SK-N-SH (cell line): ENCODE results near the gene CLIC1. TPM values are rescaled to one million over a fixed set of nuclear protein-coding genes. Genes with fewer than 3 reads are reported as not detected.

Source experiments
- CTCF ChIA-PET: fragments of 300-600, 350-600 bp; formaldehyde crosslinking; extraction: SDS; loops from one replicate; lab custom pipeline; 2021; lab: Yijun Ruan, JAX
- POLR2A ChIA-PET: fragments of 350-600 bp; sonication (Branson Sonifier 250); formaldehyde crosslinking; extraction: SDS; loops from one replicate; lab custom pipeline; 2020; ENCODE audit warnings: antibody characterized with exemption, inconsistent platforms; lab: Yijun Ruan, JAX
- DNase-seq: peaks from one replicate; pipeline ENCODE4 v3.0.0; 2012
- H2AFZ ChIP-seq: fragments of 200-600 bp; sonication (generic); 2 replicates; pipeline ENCODE4 v1.8.1; 2016; ENCODE audit warnings: antibody characterized with exemption, mild to moderate bottlenecking, low read depth
- H3F3A ChIP-seq: fragments of 200-600 bp; sonication (generic); replicated peaks from 2 replicates; pipeline ENCODE3; 2016; ENCODE audit warnings: antibody characterized with exemption, mild to moderate bottlenecking; ENCODE audit not compliant: insufficient read depth
- H3K27ac ChIP-seq, 2 experiments: fragments of 200-500 bp in 1 of 2; fragments of 200-600 bp in 1 of 2; sonication (Bioruptor generic) in 1 of 2; sonication (generic), shearing (Covaris generic) in 1 of 2; 2 replicates each; pipeline versions ENCODE4 v1.5.1 to v1.6.1; 2014 to 2016; ENCODE audit warnings: low read depth in 2 of 2, inconsistent platforms in 1 of 2, low read length in 1 of 2, mild to moderate bottlenecking in 1 of 2, mixed read lengths in 1 of 2
- H3K27me3 ChIP-seq: fragments of 200-600 bp; sonication (generic), shearing (Covaris generic); 2 replicates; pipeline ENCODE4 v1.6.1; 2016; ENCODE audit warnings: mixed run types; ENCODE audit not compliant: insufficient read depth
- H3K36me3 ChIP-seq, 2 experiments: fragments of 200-500 bp in 1 of 2; fragments of 200-600 bp in 1 of 2; sonication (Bioruptor generic) in 1 of 2; sonication (generic) in 1 of 2; replicated peaks in 1 of 2; 2 replicates each; pipeline versions ENCODE3 to v1.5.1; 2014 to 2016; ENCODE audit warnings: low read length in 1 of 2, mild to moderate bottlenecking in 1 of 2; ENCODE audit not compliant: insufficient read depth in 2 of 2, control insufficient read depth in 1 of 2
- H3K4me1 ChIP-seq, 2 experiments: fragments of 200-500 bp in 1 of 2; fragments of 200-600 bp in 1 of 2; sonication (Bioruptor generic) in 1 of 2; sonication (generic), shearing (Covaris generic) in 1 of 2; 2 replicates each; pipeline versions ENCODE4 v1.5.1 to v1.6.1; 2014 to 2016; ENCODE audit warnings: low read depth in 1 of 2, low read length in 1 of 2, mixed run types in 1 of 2; ENCODE audit not compliant: insufficient read depth in 2 of 2, control insufficient read depth in 1 of 2
- H3K4me2 ChIP-seq: fragments of 200-600 bp; sonication (generic), shearing (Covaris generic); 2 replicates; pipeline ENCODE4 v1.6.1; 2017; ENCODE audit warnings: mixed run types
- H3K4me3 ChIP-seq, 2 experiments: fragments of 200-500 bp in 1 of 2; fragments of 200-600 bp in 1 of 2; sonication (Bioruptor generic) in 1 of 2; sonication (generic), shearing (Covaris generic) in 1 of 2; 2 replicates each; pipeline versions ENCODE4 v1.5.1 to v1.8.1; 2014 to 2016; ENCODE audit warnings: low read depth in 2 of 2, inconsistent platforms in 1 of 2, low read length in 1 of 2, mild to moderate bottlenecking in 1 of 2, mixed read lengths in 1 of 2, moderate library complexity in 1 of 2
- H3K79me2 ChIP-seq: fragments of 200-600 bp; sonication (generic); 2 replicates; pipeline ENCODE4 v1.8.1; 2017; ENCODE audit warnings: mild to moderate bottlenecking; ENCODE audit not compliant: insufficient read depth
- H3K9ac ChIP-seq: fragments of 200-600 bp; sonication (generic); 2 replicates; pipeline ENCODE4 v1.6.1; 2017; ENCODE audit warnings: mixed run types
- H3K9me2 ChIP-seq: fragments of 200-600 bp; sonication (generic); 2 replicates; pipeline ENCODE4 v1.6.1; 2017; ENCODE audit warnings: mixed run types
- H3K9me3 ChIP-seq: fragments of 200-600 bp; sonication (generic); 2 replicates; pipeline ENCODE4 v1.6.1; 2017; ENCODE audit warnings: mixed run types, mild to moderate bottlenecking, moderate library complexity
- H4K20me1 ChIP-seq: fragments of 200-600 bp; sonication (generic); 2 replicates; pipeline ENCODE4 v1.6.1; 2017; ENCODE audit warnings: mild to moderate bottlenecking, mixed run types; ENCODE audit not compliant: insufficient read depth
- CHD2 ChIP-seq: fragments of 150-350 bp; IDR thresholded peaks from 2 replicates; pipeline ENCODE4 v1.6.1; 2018; ENCODE audit warnings: low read length; ENCODE audit not compliant: partially characterized antibody
- ELF1 ChIP-seq: IDR thresholded peaks from 2 replicates; pipeline ENCODE4 v1.4.0; 2012
- FOXM1 ChIP-seq: IDR thresholded peaks from 2 replicates; pipeline ENCODE4 v1.4.0; 2012; ENCODE audit warnings: low read depth, mild to moderate bottlenecking
- GATA2 ChIP-seq: sonication (generic); formaldehyde crosslinking; IDR thresholded peaks from 2 replicates; pipeline ENCODE4 v1.5.0; 2020; ENCODE audit warnings: mild to moderate bottlenecking, missing genetic modification reagents
- JUND ChIP-seq: IDR thresholded peaks from 2 replicates; pipeline ENCODE4 v1.4.0; 2012
- NRF1 ChIP-seq: IDR thresholded peaks from 2 replicates; pipeline ENCODE4 v1.6.1; 2012; ENCODE audit warnings: low read depth, mild to moderate bottlenecking, low read length
- RFX5 ChIP-seq: IDR thresholded peaks from 2 replicates; pipeline ENCODE4 v1.6.1; 2012; ENCODE audit warnings: mild to moderate bottlenecking, improper control_type of control experiment, low read length
- WGBS: methylation state at CpG from one replicate; pipeline ENCODE4 v1.1.6; 2017; ENCODE audit warnings: low lambda C conversion rate; 5-methylcytosine and 5-hydroxymethylcytosine counted together
- polyA plus RNA-seq, 3 experiments: library from polyadenylated mRNA; depleted of rRNA; stranded (reverse); fragments of >200 nt; gene quantifications; 2 replicates each; pipeline ENCODE4 v1.2.3, GENCODE V29; 2012
- TF ChIP-seq, protein P1 (sequence below): fragments of 150-350 bp; IDR thresholded peaks from 2 replicates; pipeline ENCODE4 v1.6.1; 2016; ENCODE audit warnings: mild to moderate bottlenecking, low read depth, low read length
- TF ChIP-seq, protein P2 (sequence below): fragments of 200-600 bp; sonication (generic); IDR thresholded peaks from 2 replicates; pipeline ENCODE4 v1.6.1; 2017; ENCODE audit warnings: antibody characterized with exemption, mild to moderate bottlenecking, moderate library complexity
- TF ChIP-seq, protein P3 (sequence below): fragments of 150-350 bp; IDR thresholded peaks from 2 replicates; pipeline ENCODE4 v1.6.1; 2017; ENCODE audit warnings: antibody characterized with exemption, low read length, low read depth, borderline replicate concordance
- TF ChIP-seq, protein P4 (sequence below): IDR thresholded peaks from 2 replicates; pipeline ENCODE4 v1.4.0; 2012; ENCODE audit warnings: low read depth
- TF ChIP-seq, protein P5 (sequence below): IDR thresholded peaks from 2 replicates; pipeline ENCODE4; 2012

The CLIC1 gene
- polyA plus RNA-seq, 1 of the 3 experiments (the other 2 are of a cell fraction): 520 TPM

DNA sequence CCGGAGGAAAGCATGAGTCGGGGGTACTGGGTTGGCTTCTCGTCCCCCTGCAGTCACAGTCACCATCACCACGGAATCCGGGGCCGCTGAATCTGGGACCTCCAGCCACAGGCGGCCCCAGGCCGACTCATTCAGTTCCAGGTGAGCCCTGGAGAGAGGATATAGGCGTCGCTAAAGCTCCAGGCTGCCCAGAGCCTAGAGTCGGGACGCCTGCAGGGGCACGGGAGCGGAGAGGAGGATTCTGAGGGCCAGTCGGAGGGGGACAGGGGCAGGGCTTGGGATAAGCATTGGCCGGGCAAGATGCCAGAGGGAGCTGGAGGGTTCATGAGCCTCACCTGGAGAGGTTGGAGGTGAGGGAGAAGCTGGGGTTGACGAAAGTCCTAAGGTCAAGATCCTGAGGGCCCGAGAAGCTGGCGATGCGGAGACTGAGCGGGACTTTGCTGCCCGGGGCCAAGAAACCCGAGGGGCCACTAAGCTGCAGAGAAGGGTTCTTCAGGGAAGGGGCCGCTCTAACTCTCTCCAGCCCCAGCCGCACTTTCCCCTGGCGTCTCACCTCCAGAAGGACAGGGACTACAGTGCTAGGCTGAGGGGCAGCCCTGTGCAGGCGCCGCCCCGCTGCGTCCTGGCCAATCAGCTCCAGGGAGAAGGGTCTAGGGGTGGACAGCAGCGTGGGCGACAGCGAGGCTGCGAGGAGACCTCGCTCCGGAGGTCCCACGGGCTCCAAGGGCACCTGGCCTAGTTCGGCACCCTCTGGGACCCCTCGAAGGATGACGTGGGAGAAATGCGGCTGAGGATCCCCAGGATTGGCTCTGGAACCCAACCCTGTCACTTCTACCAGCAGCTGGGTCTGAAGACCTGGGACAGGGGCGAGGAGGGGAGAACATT, 29.8 kb upstream of the CLIC1 start:
- Histone ChIP-seq H3K4me1 (peaks cover 0 to 8% of the 10 kb centered on the region in 2 experiments; a peak in 1 of 4 replicates), H3K79me2 (no peaks in the 10 kb centered on the region), H4K20me1 (no peaks in the 10 kb centered on the region), H3K36me3 (no peaks in the 10 kb centered on the region), H3K4me2 (no peak overlapping the region; the same call in 1 of the 2 replicates), H3K9me3 (no peaks in the 10 kb centered on the region), H3K4me3 (peak overlapping the region in 1 of 2 experiments; percentile 29; a peak in 1 of 4 replicates), H2AFZ (peak overlapping the region; percentile 71; the same call in 1 of the 2 replicates), H3K9me2 (no peaks in the 10 kb centered on the region), H3K27ac (no peak overlapping the region), H3K27me3 (no peaks in the 10 kb centered on the region), H3F3A (peaks cover 2% of the 10 kb centered on the region), H3K9ac (no peak overlapping the region)
- peak; percentile 90 for DNase-seq
- WGBS: 64% methylated on average over 35 of the region's 42 CpGs
- ChIA-PET CTCF (interaction anchor here (0.7 to 2.3 kb wide), 8 partner anchors 11 to 330 kb away, joined by 3 to 12 read pairs (median 4); partner anchors contain the start of genes DDAH2 and VWA7), POLR2A (interaction anchor here (0.6 to 1.2 kb wide), 5 partner anchors 24 to 49 kb away, joined by 3 to 5 read pairs (median 3); partner anchors contain the start of genes DDAH2, HSPA1A and HSPA1L)
- TF ChIP-seq GATA2: no peak
- TF ChIP-seq, protein P1, sequence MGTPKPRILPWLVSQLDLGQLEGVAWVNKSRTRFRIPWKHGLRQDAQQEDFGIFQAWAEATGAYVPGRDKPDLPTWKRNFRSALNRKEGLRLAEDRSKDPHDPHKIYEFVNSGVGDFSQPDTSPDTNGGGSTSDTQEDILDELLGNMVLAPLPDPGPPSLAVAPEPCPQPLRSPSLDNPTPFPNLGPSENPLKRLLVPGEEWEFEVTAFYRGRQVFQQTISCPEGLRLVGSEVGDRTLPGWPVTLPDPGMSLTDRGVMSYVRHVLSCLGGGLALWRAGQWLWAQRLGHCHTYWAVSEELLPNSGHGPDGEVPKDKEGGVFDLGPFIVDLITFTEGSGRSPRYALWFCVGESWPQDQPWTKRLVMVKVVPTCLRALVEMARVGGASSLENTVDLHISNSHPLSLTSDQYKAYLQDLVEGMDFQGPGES: no peak

DNA sequence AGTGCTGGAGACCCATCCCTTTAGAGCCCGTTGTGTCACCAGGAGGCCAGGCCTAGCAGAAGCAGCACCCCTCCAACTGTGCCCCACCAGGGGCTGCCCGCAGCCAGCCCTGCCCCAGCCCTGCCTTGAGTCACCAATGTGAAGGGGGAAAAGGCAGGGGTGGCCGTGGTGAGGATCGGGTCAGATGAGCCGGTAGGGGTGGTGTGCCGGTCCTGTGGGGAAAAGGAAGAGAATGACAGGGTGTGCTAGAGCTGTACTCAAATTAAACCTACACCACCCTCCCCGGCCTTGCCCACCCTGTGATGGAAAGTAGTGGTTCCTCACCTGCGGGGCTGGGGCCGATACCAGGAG, 29.2 kb upstream of the CLIC1 start:
- H3K36me3 ChIP-seq: no peaks in the 10 kb centered on the region
- CTCF ChIA-PET: interaction anchor here (0.7 to 2.3 kb wide), 5 partner anchors 26 to 98 kb away, joined by 3 to 12 read pairs (median 5); partner anchors contain the start of gene DDAH2
- WGBS: 79% methylated on average over 6 of the region's 9 CpGs
- TF ChIP-seq, protein P2, sequence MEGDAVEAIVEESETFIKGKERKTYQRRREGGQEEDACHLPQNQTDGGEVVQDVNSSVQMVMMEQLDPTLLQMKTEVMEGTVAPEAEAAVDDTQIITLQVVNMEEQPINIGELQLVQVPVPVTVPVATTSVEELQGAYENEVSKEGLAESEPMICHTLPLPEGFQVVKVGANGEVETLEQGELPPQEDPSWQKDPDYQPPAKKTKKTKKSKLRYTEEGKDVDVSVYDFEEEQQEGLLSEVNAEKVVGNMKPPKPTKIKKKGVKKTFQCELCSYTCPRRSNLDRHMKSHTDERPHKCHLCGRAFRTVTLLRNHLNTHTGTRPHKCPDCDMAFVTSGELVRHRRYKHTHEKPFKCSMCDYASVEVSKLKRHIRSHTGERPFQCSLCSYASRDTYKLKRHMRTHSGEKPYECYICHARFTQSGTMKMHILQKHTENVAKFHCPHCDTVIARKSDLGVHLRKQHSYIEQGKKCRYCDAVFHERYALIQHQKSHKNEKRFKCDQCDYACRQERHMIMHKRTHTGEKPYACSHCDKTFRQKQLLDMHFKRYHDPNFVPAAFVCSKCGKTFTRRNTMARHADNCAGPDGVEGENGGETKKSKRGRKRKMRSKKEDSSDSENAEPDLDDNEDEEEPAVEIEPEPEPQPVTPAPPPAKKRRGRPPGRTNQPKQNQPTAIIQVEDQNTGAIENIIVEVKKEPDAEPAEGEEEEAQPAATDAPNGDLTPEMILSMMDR: no peak
- TF ChIP-seq JUND: no peak
- no peak for TF ChIP-seq NRF1
- no peak for TF ChIP-seq ELF1
- TF ChIP-seq, protein P3, sequence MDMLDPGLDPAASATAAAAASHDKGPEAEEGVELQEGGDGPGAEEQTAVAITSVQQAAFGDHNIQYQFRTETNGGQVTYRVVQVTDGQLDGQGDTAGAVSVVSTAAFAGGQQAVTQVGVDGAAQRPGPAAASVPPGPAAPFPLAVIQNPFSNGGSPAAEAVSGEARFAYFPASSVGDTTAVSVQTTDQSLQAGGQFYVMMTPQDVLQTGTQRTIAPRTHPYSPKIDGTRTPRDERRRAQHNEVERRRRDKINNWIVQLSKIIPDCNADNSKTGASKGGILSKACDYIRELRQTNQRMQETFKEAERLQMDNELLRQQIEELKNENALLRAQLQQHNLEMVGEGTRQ: no peak
- TF ChIP-seq, protein P4, sequence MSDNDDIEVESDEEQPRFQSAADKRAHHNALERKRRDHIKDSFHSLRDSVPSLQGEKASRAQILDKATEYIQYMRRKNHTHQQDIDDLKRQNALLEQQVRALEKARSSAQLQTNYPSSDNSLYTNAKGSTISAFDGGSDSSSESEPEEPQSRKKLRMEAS: no peak
- no peak for TF ChIP-seq CHD2
- TF ChIP-seq, protein P5, sequence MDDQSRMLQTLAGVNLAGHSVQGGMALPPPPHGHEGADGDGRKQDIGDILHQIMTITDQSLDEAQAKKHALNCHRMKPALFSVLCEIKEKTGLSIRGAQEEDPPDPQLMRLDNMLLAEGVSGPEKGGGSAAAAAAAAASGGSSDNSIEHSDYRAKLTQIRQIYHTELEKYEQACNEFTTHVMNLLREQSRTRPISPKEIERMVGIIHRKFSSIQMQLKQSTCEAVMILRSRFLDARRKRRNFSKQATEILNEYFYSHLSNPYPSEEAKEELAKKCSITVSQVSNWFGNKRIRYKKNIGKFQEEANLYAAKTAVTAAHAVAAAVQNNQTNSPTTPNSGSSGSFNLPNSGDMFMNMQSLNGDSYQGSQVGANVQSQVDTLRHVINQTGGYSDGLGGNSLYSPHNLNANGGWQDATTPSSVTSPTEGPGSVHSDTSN: no peak
- no peak for TF ChIP-seq FOXM1
- TF ChIP-seq RFX5: no peak
- POLR2A ChIA-PET: interaction anchor here (0.6 to 1.2 kb wide), 2 partner anchors 24 to 50 kb away, joined by 3 read pairs; partner anchors contain the start of genes HSPA1A and HSPA1L
- H3K4me1 ChIP-seq: peaks cover 0 to 8% of the 10 kb centered on the region in 2 experiments; a peak in 1 of 4 replicates
- H3K4me2 ChIP-seq: no peak overlapping the region
- no peaks in the 10 kb centered on the region for H4K20me1 ChIP-seq
- peaks cover 2% of the 10 kb centered on the region for H3F3A ChIP-seq
- H2AFZ ChIP-seq: no peak overlapping the region
- no peaks in the 10 kb centered on the region for H3K9me2 ChIP-seq
- no peaks in the 10 kb centered on the region for H3K9me3 ChIP-seq
- H3K79me2 ChIP-seq: no peaks in the 10 kb centered on the region
- H3K4me3 ChIP-seq: no peak overlapping the region
- no peak overlapping the region for H3K27ac ChIP-seq
- H3K9ac ChIP-seq: no peak overlapping the region
- DNase-seq: no peak
- H3K27me3 ChIP-seq: no peaks in the 10 kb centered on the region
